ENCODE data around the gene DDX17.

DDX17 gene

GRCh38 chr22:38448945-38449745 lies 57.0 kb downstream of the DDX17 start:
- no peak for DNase-seq (ENCODE audit: low read depth)

DNA sequence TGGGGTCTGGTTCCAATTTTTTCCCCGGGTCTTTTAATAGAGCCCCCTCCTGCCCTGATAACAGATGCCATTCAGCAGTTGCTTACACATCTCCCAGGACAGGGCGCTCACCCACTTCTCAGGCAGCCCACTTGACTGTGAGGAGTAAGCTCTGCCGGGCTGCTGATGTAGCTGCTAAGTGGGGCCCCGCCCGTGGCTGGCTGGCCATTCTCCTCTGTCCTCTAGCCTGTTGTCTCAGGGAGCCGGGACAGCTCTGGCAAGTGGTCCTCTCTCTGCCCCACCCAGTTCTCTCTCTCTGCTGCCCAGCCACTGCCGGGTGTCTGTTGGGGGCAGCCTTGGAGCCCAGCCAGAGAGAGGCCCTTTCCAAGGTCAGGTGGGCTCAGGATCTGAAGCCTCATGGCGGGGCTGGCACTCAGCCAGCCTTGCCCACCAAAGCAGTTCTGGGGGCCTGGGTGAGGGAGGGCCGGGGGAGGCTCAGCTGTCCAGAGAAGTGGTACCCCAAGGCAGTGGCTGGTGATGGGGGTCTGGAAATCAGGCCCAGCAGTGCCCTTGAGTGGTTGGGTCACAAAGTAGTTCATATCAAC lies 60.0 kb downstream of the DDX17 start:
- DNase-seq (ENCODE audit: low read depth), result no peak

GRCh38 chr22:38444783-38445182 lies 61.3 kb downstream of the DDX17 start:
- no peak for DNase-seq (ENCODE audit: low read depth)

DNA sequence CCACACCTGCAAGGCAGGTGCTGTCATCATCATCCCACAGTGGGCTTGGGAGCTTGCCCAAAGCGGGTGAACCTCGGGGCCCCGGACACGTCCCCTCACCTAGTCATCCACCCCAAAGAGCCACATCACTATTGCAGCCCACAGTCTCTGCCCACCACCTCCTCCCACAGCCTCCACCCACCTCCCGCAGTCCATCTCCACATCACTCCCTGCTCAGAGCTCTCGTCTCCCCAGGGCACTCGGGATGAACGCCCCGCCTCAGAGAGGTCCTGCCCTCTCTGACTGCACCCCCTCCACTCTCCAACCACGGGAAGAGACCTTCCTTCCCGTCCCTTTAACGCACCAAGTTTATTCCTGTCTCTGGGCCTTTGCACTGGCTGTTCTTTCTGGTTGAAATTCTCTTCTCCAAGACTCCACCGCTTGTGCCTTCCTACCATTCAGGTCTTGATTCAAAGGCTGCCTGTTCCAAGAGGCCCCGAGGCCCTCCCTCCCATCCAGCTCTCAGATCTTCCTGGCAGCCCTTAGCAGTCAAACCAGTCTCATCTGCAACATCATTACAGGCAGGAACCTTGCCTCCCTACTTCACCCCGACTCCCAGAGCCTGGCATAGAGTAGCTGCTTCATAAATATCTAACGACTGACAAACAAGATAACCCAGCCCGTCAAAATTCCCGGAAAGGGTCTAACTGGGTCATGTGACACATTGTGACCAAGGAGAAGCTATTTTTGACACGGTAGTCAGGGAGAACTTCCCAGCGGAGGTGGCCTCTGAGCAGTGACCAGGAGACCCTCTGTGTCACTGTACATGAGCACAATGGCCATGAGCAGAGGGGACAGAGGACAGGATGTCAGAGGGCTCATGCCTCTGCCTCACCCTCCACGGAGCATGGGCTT lies 62.2 kb downstream of the DDX17 start:
- no peak for DNase-seq (ENCODE audit: low read depth)

DNA sequence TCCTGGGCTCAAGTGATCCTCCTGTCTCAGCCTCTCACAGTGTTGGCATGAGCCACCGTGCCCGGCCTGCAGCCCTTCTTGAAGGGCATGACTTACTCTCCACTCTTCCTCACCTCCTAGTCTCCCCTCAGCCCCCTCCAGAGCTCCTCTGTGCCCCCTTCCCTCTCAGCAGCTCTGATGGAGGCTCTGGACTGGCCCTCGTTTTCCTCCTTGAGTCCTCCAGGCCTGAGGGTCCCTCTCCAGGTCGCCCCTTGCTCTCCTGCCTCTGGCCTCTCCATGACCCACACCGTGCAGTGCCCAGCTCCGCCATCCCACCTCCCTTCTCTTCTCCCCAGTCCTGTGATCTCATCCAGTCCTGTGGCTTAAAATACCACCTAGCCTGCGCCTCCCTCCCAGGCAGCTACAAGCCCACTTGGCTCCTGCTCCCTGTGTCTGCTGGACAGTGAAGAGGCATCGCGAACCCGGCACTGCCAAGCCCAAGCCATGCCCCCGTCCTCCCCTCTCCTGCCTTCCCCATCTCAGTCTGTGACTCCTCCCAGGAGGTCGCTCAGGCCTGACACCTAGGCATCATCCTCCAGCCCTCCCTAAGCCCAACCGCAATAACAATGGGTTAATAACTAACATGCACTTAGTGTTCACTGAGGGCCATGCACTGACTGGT lies 63.0 kb downstream of the DDX17 start:
- DNase-seq (ENCODE audit: low read depth), result no peak

DNA sequence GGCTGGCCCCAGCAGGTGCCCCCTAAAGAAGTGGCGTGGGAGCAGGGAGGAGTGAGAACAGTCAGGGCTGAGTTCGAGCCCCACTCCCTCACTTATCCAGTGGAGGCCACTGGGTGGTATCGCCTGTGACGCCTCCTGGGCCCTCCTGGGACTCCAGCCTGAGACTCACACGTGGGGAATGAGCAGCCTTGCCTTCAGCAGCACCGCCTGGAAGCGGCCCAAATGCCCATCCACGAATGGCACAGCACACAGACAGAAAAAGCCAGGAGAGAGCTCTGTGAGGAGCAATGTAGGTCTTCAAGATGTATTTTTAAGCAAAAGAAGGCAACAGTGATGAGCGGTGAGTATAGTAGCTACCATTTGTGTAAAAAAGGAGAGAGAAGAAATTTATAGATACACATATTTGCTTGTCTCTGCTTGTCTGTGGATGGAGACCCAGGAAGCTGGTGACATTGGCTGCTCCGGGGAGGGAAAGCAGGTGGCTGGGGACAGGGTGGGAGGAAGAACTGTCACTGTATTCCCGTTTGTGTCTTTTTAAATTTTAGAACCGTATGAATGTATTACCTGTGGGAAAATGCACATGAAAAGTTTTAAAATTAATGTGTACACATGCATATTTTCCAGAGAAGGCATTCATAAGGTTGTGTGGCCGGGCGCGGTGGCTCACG lies 64.4 kb downstream of the DDX17 start:
- DNase-seq (ENCODE audit: low read depth), result no peak

- no peak for DNase-seq (ENCODE audit: low read depth)
Observed at GRCh38 chr22:38440747-38441350, 65.3 kb downstream of the DDX17 start.

GRCh38 chr22:38437416-38437815 lies 68.7 kb downstream of the DDX17 start:
- no peak for DNase-seq (ENCODE audit: low read depth)

GRCh38 chr22:38436629-38437395 lies 69.3 kb downstream of the DDX17 start:
- no peak for DNase-seq (ENCODE audit: low read depth)

GRCh38 chr22:38435965-38436364 lies 70.1 kb downstream of the DDX17 start:
- DNase-seq (ENCODE audit: low read depth), result no peak

DNA sequence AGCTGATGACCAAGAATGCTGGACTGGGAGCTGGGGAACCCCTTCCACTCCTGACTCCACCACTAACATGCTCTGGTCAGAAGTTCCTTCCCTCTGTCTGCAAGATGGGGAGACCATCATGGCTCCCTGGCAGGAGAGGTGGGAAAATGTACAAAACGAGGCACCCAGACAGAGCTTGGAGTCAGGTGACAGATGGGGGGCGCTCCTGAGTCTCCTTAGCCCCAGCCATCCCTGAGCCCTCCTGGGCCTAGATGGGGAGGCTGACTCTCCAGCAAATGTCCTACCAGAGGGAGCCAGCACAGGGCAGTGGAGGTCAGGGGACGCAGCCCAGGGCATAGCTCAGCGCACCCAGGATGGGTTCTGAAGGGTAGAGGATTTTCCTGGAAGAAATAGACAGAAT lies 71.1 kb downstream of the DDX17 start:
- DNase-seq (ENCODE audit: low read depth), result no peak

DNA sequence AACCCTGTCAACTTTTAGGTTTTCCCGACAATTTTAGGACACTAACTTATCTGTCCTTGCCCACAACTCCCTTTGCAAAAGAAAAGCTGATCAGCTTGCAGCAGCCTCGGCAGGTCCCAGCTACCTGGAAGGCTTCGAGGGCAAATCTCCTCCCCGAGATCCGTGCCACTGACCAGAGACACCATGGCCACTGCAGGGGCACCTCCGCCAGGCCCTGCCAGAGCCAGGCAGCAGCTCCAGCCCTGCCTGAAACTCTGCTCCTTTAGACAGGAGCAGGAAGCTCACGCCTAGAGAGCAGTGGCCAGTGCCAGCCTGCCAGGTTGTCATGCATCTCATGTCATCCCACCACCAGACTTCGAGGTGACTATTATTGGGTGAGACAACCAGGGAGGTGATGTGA lies 72.2 kb downstream of the DDX17 start:
- DNase-seq (ENCODE audit: low read depth), result no peak

All from stimulated activated CD8-positive, alpha-beta memory T cell treated with anti-CD3 and anti-CD28 coated beads, Interleukin-15, amount 100 ng/mL, for 1 hour (primary cell).